ENCODE data around the gene B3GAT1.

GRCh38 chr11:134385774-134386565, 26.1 kb downstream of the B3GAT1 start:
- TF ChIP-seq CTCF (IDR thresholded peaks at IDR 0.05; ENCODE audit: insufficient read depth, low read depth, low read length) (no peak), EZH2 (IDR thresholded peaks at IDR 0.05; ENCODE audit: insufficient read depth, low read length) (no peak)
